Activated naive CD8-positive, alpha-beta T cell treated with anti-CD3 and anti-CD28 coated beads, Interleukin-2, amount 50 U/mL, for 24 hours (primary cell): ENCODE results near the gene ADH1B.
"Not testable (repeated sequence)": the region's sequence is repeated elsewhere in the genome, so short reads cannot be mapped to it uniquely, and the experiment has no call there.

Source experiments
- ATAC-seq: fragments of 150-1000 bp; cut with Tn5 transposase; one replicate; pipeline ENCODE4 v1.10.0; 2021
- DNase-seq: peaks from one replicate; pipeline ENCODE4 v3.0.0; 2021
- H3K27ac Mint-ChIP-seq: one replicate; pipeline ENCODE4 v1.8.0; 2021; ENCODE audit warnings: mild to moderate bottlenecking, mixed read lengths
- H3K27me3 Mint-ChIP-seq: one replicate; pipeline ENCODE4 v1.8.0; 2021; ENCODE audit warnings: mixed read lengths
- H3K36me3 Mint-ChIP-seq: one replicate; pipeline ENCODE4 v1.8.0; 2021; ENCODE audit warnings: low read depth, mixed read lengths
- H3K4me1 Mint-ChIP-seq: one replicate; pipeline ENCODE4 v1.8.0; 2021; ENCODE audit warnings: mixed read lengths
- H3K4me3 Mint-ChIP-seq: one replicate; pipeline ENCODE4 v1.8.0; 2021; ENCODE audit warnings: mild to moderate bottlenecking, moderate library complexity, mixed read lengths
- H3K9me3 Mint-ChIP-seq: one replicate; pipeline ENCODE4 v1.8.0; 2021; ENCODE audit warnings: mixed read lengths

The ADH1B gene

GRCh38 chr4:99341426-99341825 lies 20.2 kb upstream of the ADH1B start:
- DNase-seq = no peak
- no peaks in the 10 kb centered on the region for H3K9me3 Mint-ChIP-seq

GRCh38 chr4:99339172-99339571 lies 18.0 kb upstream of the ADH1B start:
- H3K27ac Mint-ChIP-seq = no peak overlapping the region
- ATAC-seq = no peak
- H3K9me3 Mint-ChIP-seq = no peaks in the 10 kb centered on the region
- no peaks in the 10 kb centered on the region for H3K4me1 Mint-ChIP-seq
- DNase-seq = no peak
- H3K4me3 Mint-ChIP-seq = no peak overlapping the region
- H3K27me3 Mint-ChIP-seq = peaks cover 8% of the 10 kb centered on the region
- no peaks in the 10 kb centered on the region for H3K36me3 Mint-ChIP-seq

More at GRCh38 chr4:99341426-99341825, 20.2 kb upstream of the ADH1B start:
- Mint-ChIP-seq H3K4me3 (no peak overlapping the region), H3K36me3 (no peaks in the 10 kb centered on the region), H3K4me1 (no peaks in the 10 kb centered on the region), H3K27ac (no peak overlapping the region), H3K27me3 (peaks cover 7% of the 10 kb centered on the region)
- ATAC-seq = no peak

GRCh38 chr4:99336553-99336952 lies 15.4 kb upstream of the ADH1B start:
- no peak for DNase-seq
- no peak for ATAC-seq
- Mint-ChIP-seq H3K4me3 (no peak overlapping the region), H3K27ac (no peak overlapping the region), H3K27me3 (peaks cover 7% of the 10 kb centered on the region), H3K36me3 (no peaks in the 10 kb centered on the region), H3K4me1 (no peaks in the 10 kb centered on the region), H3K9me3 (no peaks in the 10 kb centered on the region)

- peaks cover 7% of the 10 kb centered on the region for H3K27me3 Mint-ChIP-seq
- DNase-seq = no peak
- no peaks in the 10 kb centered on the region for H3K36me3 Mint-ChIP-seq
- H3K27ac Mint-ChIP-seq = no peak overlapping the region
- H3K4me1 Mint-ChIP-seq = no peaks in the 10 kb centered on the region
- H3K9me3 Mint-ChIP-seq = no peaks in the 10 kb centered on the region
- H3K4me3 Mint-ChIP-seq = no peak overlapping the region
- no peak for ATAC-seq
These were observed 13.7 kb upstream of the ADH1B start for GRCh38 chr4:99334880-99335279.

GRCh38 chr4:99330648-99331047 lies 9.4 kb upstream of the ADH1B start:
- no peak for DNase-seq
- Mint-ChIP-seq H3K27ac (no peak overlapping the region), H3K4me3 (no peak overlapping the region), H3K36me3 (no peaks in the 10 kb centered on the region), H3K27me3 (peaks cover 2% of the 10 kb centered on the region), H3K4me1 (no peaks in the 10 kb centered on the region), H3K9me3 (no peaks in the 10 kb centered on the region)
- no peak for ATAC-seq

- ATAC-seq (no peak), DNase-seq (no peak)
- Mint-ChIP-seq H3K4me1 (no peaks in the 10 kb centered on the region), H3K4me3 (no peak overlapping the region), H3K9me3 (no peaks in the 10 kb centered on the region), H3K36me3 (no peaks in the 10 kb centered on the region), H3K27ac (no peak overlapping the region), H3K27me3 (peaks cover 2% of the 10 kb centered on the region)
These were observed 8.7 kb upstream of the ADH1B start for GRCh38 chr4:99329876-99330275.

- DNase-seq = no peak
- H3K4me3 Mint-ChIP-seq = no peak overlapping the region
These were observed 3.8 kb upstream of the ADH1B start for GRCh38 chr4:99324979-99325378.

GRCh38 chr4:99324361-99324760 lies 3.2 kb upstream of the ADH1B start:
- Mint-ChIP-seq H3K4me3 (no peak overlapping the region), H3K27ac (no peak overlapping the region), H3K9me3 (no peaks in the 10 kb centered on the region), H3K36me3 (no peaks in the 10 kb centered on the region), H3K4me1 (no peaks in the 10 kb centered on the region), H3K27me3 (peaks cover 3% of the 10 kb centered on the region)
- ATAC-seq (no peak), DNase-seq (no peak)

More at GRCh38 chr4:99324979-99325378, 3.8 kb upstream of the ADH1B start:
- Mint-ChIP-seq H3K27ac (no peak overlapping the region), H3K9me3 (no peaks in the 10 kb centered on the region), H3K27me3 (peaks cover 3% of the 10 kb centered on the region), H3K36me3 (no peaks in the 10 kb centered on the region), H3K4me1 (no peaks in the 10 kb centered on the region)
- ATAC-seq = no peak

GRCh38 chr4:99323756-99324155 lies 2.6 kb upstream of the ADH1B start:
- Mint-ChIP-seq H3K4me3 (no peak overlapping the region), H3K27me3 (peaks cover 3% of the 10 kb centered on the region), H3K9me3 (no peaks in the 10 kb centered on the region), H3K27ac (no peak overlapping the region), H3K4me1 (no peaks in the 10 kb centered on the region), H3K36me3 (no peaks in the 10 kb centered on the region)
- no peak for DNase-seq
- no peak for ATAC-seq

GRCh38 chr4:99317811-99318210 lies 3.4 kb downstream of the ADH1B start:
- not testable (repeated sequence) for ATAC-seq, H3K4me1 Mint-ChIP-seq, H3K27ac Mint-ChIP-seq, H3K9me3 Mint-ChIP-seq, H3K4me3 Mint-ChIP-seq, H3K27me3 Mint-ChIP-seq, H3K36me3 Mint-ChIP-seq, DNase-seq

- H3K27me3 Mint-ChIP-seq = peaks cover 3% of the 10 kb centered on the region
- H3K9me3 Mint-ChIP-seq = no peaks in the 10 kb centered on the region
- ATAC-seq (no peak), DNase-seq (no peak)
- no peak overlapping the region for H3K27ac Mint-ChIP-seq
- no peaks in the 10 kb centered on the region for H3K36me3 Mint-ChIP-seq
- H3K4me1 Mint-ChIP-seq = no peaks in the 10 kb centered on the region
- H3K4me3 Mint-ChIP-seq = no peak overlapping the region
These were observed 3.8 kb downstream of the ADH1B start for GRCh38 chr4:99317354-99317753.

GRCh38 chr4:99315839-99316238 lies 5.4 kb downstream of the ADH1B start:
- Mint-ChIP-seq H3K36me3 (no peaks in the 10 kb centered on the region), H3K9me3 (no peaks in the 10 kb centered on the region), H3K4me3 (no peak overlapping the region), H3K27ac (no peak overlapping the region), H3K27me3 (peaks cover 3% of the 10 kb centered on the region), H3K4me1 (no peaks in the 10 kb centered on the region)
- ATAC-seq (no peak), DNase-seq (no peak)

GRCh38 chr4:99314211-99314610 lies 7.0 kb downstream of the ADH1B start:
- no peak for DNase-seq
- H3K27ac Mint-ChIP-seq = no peak overlapping the region
- no peaks in the 10 kb centered on the region for H3K36me3 Mint-ChIP-seq
- H3K27me3 Mint-ChIP-seq = peaks cover 6% of the 10 kb centered on the region
- H3K4me1 Mint-ChIP-seq = no peaks in the 10 kb centered on the region
- no peaks in the 10 kb centered on the region for H3K9me3 Mint-ChIP-seq
- no peak overlapping the region for H3K4me3 Mint-ChIP-seq
- no peak for ATAC-seq

- H3K4me1 Mint-ChIP-seq = no peaks in the 10 kb centered on the region
- ATAC-seq (no peak), DNase-seq (no peak)
- H3K36me3 Mint-ChIP-seq = no peaks in the 10 kb centered on the region
- no peak overlapping the region for H3K4me3 Mint-ChIP-seq
- no peaks in the 10 kb centered on the region for H3K9me3 Mint-ChIP-seq
- H3K27ac Mint-ChIP-seq = no peak overlapping the region
- peaks cover 8% of the 10 kb centered on the region for H3K27me3 Mint-ChIP-seq
These were observed 10.8 kb downstream of the ADH1B start for GRCh38 chr4:99310389-99310788.

- Mint-ChIP-seq H3K27me3 (peaks cover 8% of the 10 kb centered on the region), H3K9me3 (peaks cover 4% of the 10 kb centered on the region), H3K4me3 (no peak overlapping the region), H3K4me1 (no peaks in the 10 kb centered on the region), H3K36me3 (no peaks in the 10 kb centered on the region), H3K27ac (no peak overlapping the region)
- ATAC-seq (no peak), DNase-seq (no peak)
These were observed 15.4 kb downstream of the ADH1B start for GRCh38 chr4:99305638-99306400.
